Measurements from ENCODE around the gene TOR1AIP2. TPM values are rescaled to one million over a fixed set of nuclear protein-coding genes. Genes with fewer than 3 reads are reported as not detected.

The TOR1AIP2 gene
- total RNA-seq, 1 experiment from 2014 or later, result 28.9 TPM

- CTCF ChIA-PET, result no interaction called here
- Histone ChIP-seq H2AFZ (ENCODE audit: low read length) (no peak overlapping the region), H3K9me2 (replicated peaks; ENCODE audit: low read length) (no peaks in the 10 kb centered on the region), H3K9me3 (ENCODE audit: low read length) (no peaks in the 10 kb centered on the region), H3K36me3 (ENCODE audit: low read depth, low read length) (no peaks in the 10 kb centered on the region), H3K79me2 (ENCODE audit: low read length) (no peaks in the 10 kb centered on the region), H3K4me2 (ENCODE audit: low read length) (no peak overlapping the region), H3K27ac (ENCODE audit: low read length) (no peak overlapping the region), H3K4me3 (ENCODE audit: low read length) (no peak overlapping the region), H3K4me1 (ENCODE audit: insufficient read depth, low read length) (no peaks in the 10 kb centered on the region; the same call in 1 of the 2 replicates), H4K20me1 (ENCODE audit: low read length) (no peaks in the 10 kb centered on the region), H3K27me3 (ENCODE audit: low read length) (no peaks in the 10 kb centered on the region), H3K9ac (ENCODE audit: low read length) (no peak overlapping the region), H3F3A (ENCODE audit: low read length, unreplicated experiment) (no peaks in the 10 kb centered on the region)
- no peak for ATAC-seq
- no peak for DNase-seq
- intact Hi-C loops (cut with micrococcal nuclease), result no loop called here
- TF ChIP-seq CTCF (conservative IDR thresholded peaks at IDR 0.05; ENCODE audit: low read depth, low read length) (no peak), EZH2 (IDR thresholded peaks at IDR 0.05; ENCODE audit: low read length, unreplicated experiment) (no peak), EZH2phosphoT487 (IDR thresholded peaks at IDR 0.05; ENCODE audit: borderline replicate concordance, low read length) (no peak)
- POLR2A ChIA-PET (ENCODE audit: unreplicated experiment), result no interaction called here
- BruUV-seq (replicated peaks), result no TSS peak
These were observed 56.1 kb downstream of the TOR1AIP2 start for GRCh38 chr1:179821524-179821923.

GRCh38 chr1:179820226-179820970 lies 57.2 kb downstream of the TOR1AIP2 start:
- TF ChIP-seq EZH2 (IDR thresholded peaks at IDR 0.05; ENCODE audit: low read length, unreplicated experiment) (no peak), EZH2phosphoT487 (IDR thresholded peaks at IDR 0.05; ENCODE audit: borderline replicate concordance, low read length) (no peak), CTCF (conservative IDR thresholded peaks at IDR 0.05; ENCODE audit: low read depth, low read length) (no peak)
- Histone ChIP-seq H3K4me2 (ENCODE audit: low read length) (no peak overlapping the region), H3K27ac (ENCODE audit: low read length) (no peak overlapping the region), H3K9me2 (replicated peaks; ENCODE audit: low read length) (no peaks in the 10 kb centered on the region), H3F3A (ENCODE audit: low read length, unreplicated experiment) (no peaks in the 10 kb centered on the region), H3K9ac (ENCODE audit: low read length) (no peak overlapping the region), H3K4me1 (ENCODE audit: insufficient read depth, low read length) (peaks cover 9% of the 10 kb centered on the region; the same call in 1 of the 2 replicates), H3K36me3 (ENCODE audit: low read depth, low read length) (no peaks in the 10 kb centered on the region), H3K9me3 (ENCODE audit: low read length) (no peaks in the 10 kb centered on the region), H2AFZ (ENCODE audit: low read length) (no peak overlapping the region), H4K20me1 (ENCODE audit: low read length) (no peaks in the 10 kb centered on the region), H3K27me3 (ENCODE audit: low read length) (no peaks in the 10 kb centered on the region), H3K79me2 (ENCODE audit: low read length) (no peaks in the 10 kb centered on the region), H3K4me3 (ENCODE audit: low read length) (no peak overlapping the region)
- DNase-seq (no peak), ATAC-seq (no peak)
- POLR2A ChIA-PET (ENCODE audit: unreplicated experiment), result no interaction called here
- no TSS peak for BruUV-seq (replicated peaks)
- intact Hi-C loops (cut with micrococcal nuclease), result no loop called here
- CTCF ChIA-PET, result no interaction called here

- intact Hi-C loops (cut with micrococcal nuclease), result no loop called here
These were observed 58.8 kb downstream of the TOR1AIP2 start for GRCh38 chr1:179818743-179819173.

More at GRCh38 chr1:179818743-179819173, 58.8 kb downstream of the TOR1AIP2 start:
- H4K20me1 ChIP-seq (ENCODE audit: low read length), result no peaks in the 10 kb centered on the region
- TF ChIP-seq EZH2 (IDR thresholded peaks at IDR 0.05; ENCODE audit: low read length, unreplicated experiment), result no peak
- TF ChIP-seq CTCF (conservative IDR thresholded peaks at IDR 0.05; ENCODE audit: low read depth, low read length), result no peak
- no peak for TF ChIP-seq EZH2phosphoT487 (IDR thresholded peaks at IDR 0.05; ENCODE audit: borderline replicate concordance, low read length)
- H3K27ac ChIP-seq (ENCODE audit: low read length), result no peak overlapping the region
- no peak overlapping the region for H3K4me2 ChIP-seq (ENCODE audit: low read length)
- CTCF ChIA-PET, result interaction anchor here (0.6 kb wide), 1 partner anchor 87 kb away, joined by 3 read pairs; no protein-coding TSS in a partner anchor
- H3K9ac ChIP-seq (ENCODE audit: low read length), result no peak overlapping the region
- no peaks in the 10 kb centered on the region for H3K79me2 ChIP-seq (ENCODE audit: low read length)
- POLR2A ChIA-PET (ENCODE audit: unreplicated experiment), result no interaction called here
- no peak for ATAC-seq
- H3K9me3 ChIP-seq (ENCODE audit: low read length), result no peaks in the 10 kb centered on the region
- no TSS peak for BruUV-seq (replicated peaks)
- no peaks in the 10 kb centered on the region for H3K27me3 ChIP-seq (ENCODE audit: low read length)
- H3K4me1 ChIP-seq (ENCODE audit: insufficient read depth, low read length), result peaks cover 11% of the 10 kb centered on the region; the same call in 1 of the 2 replicates
- H2AFZ ChIP-seq (ENCODE audit: low read length), result no peak overlapping the region
- no peaks in the 10 kb centered on the region for H3K36me3 ChIP-seq (ENCODE audit: low read depth, low read length)
- no peaks in the 10 kb centered on the region for H3F3A ChIP-seq (ENCODE audit: low read length, unreplicated experiment)
- no peak for DNase-seq
- H3K4me3 ChIP-seq (ENCODE audit: low read length), result no peak overlapping the region
- no peaks in the 10 kb centered on the region for H3K9me2 ChIP-seq (replicated peaks; ENCODE audit: low read length)
